ENCODE data around the gene JAG1.

The JAG1 gene

GRCh38 chr20:10596710-10597121 lies 77.1 kb downstream of the JAG1 start:
- H3K36me3 ChIP-seq (ENCODE audit: control insufficient read depth, low read length): 0 out of 2 replicates have a peak, but pooled peaks cover 5% of the 10 kb centered on the region
- H3K9me3 ChIP-seq (ENCODE audit: control insufficient read depth, insufficient read depth, low read length): no peaks in the 10 kb centered on the region
- H3K27ac ChIP-seq (ENCODE audit: low read depth, low read length): no peak overlapping the region
- no peaks in the 10 kb centered on the region for H4K20me1 ChIP-seq (ENCODE audit: control insufficient read depth, insufficient read depth, low read depth, low read length)
- H3K79me2 ChIP-seq (ENCODE audit: control insufficient read depth, low read length): no peaks in the 10 kb centered on the region
- H3K4me2 ChIP-seq (ENCODE audit: low read length): no peak overlapping the region
- no peak overlapping the region for H3K4me3 ChIP-seq (ENCODE audit: low read length)
- H3K4me1 ChIP-seq (ENCODE audit: control insufficient read depth, low read length): no peaks in the 10 kb centered on the region
- no peaks in the 10 kb centered on the region for H3K27me3 ChIP-seq (ENCODE audit: control insufficient read depth, low read length)
- H3F3A ChIP-seq (ENCODE audit: control insufficient read depth, insufficient read depth): no peaks in the 10 kb centered on the region
- H3K9me2 ChIP-seq (replicated peaks; ENCODE audit: control insufficient read depth, low read length): no peaks in the 10 kb centered on the region
- TF ChIP-seq EZH2phosphoT487 (IDR thresholded peaks at IDR 0.05; ENCODE audit: borderline replicate concordance, low read length) (no peak), CTCF (IDR thresholded peaks at IDR 0.05; ENCODE audit: low read depth, low read length, poor library complexity, severe bottlenecking) (no peak)

- no peak for TF ChIP-seq CTCF (IDR thresholded peaks at IDR 0.05; ENCODE audit: low read depth, low read length, poor library complexity, severe bottlenecking)
- TF ChIP-seq EZH2phosphoT487 (IDR thresholded peaks at IDR 0.05; ENCODE audit: borderline replicate concordance, low read length): no peak
- H4K20me1 ChIP-seq (ENCODE audit: control insufficient read depth, insufficient read depth, low read depth, low read length): no peaks in the 10 kb centered on the region
- 0 out of 2 replicates have a peak, but pooled peaks cover 5% of the 10 kb centered on the region for H3K36me3 ChIP-seq (ENCODE audit: control insufficient read depth, low read length)
- H3K4me3 ChIP-seq (ENCODE audit: low read length): no peak overlapping the region
- no peak overlapping the region for H3K27ac ChIP-seq (ENCODE audit: low read depth, low read length)
- H3K9me2 ChIP-seq (replicated peaks; ENCODE audit: control insufficient read depth, low read length): no peaks in the 10 kb centered on the region
- no peaks in the 10 kb centered on the region for H3K27me3 ChIP-seq (ENCODE audit: control insufficient read depth, low read length)
- H3K4me2 ChIP-seq (ENCODE audit: low read length): no peak overlapping the region
- no peaks in the 10 kb centered on the region for H3K9me3 ChIP-seq (ENCODE audit: control insufficient read depth, insufficient read depth, low read length)
- H3K4me1 ChIP-seq (ENCODE audit: control insufficient read depth, low read length): no peaks in the 10 kb centered on the region
- no peaks in the 10 kb centered on the region for H3K79me2 ChIP-seq (ENCODE audit: control insufficient read depth, low read length)
- no peaks in the 10 kb centered on the region for H3F3A ChIP-seq (ENCODE audit: control insufficient read depth, insufficient read depth)
Observed at GRCh38 chr20:10595985-10596384, 77.8 kb downstream of the JAG1 start.

- Histone ChIP-seq H3K9me2 (replicated peaks; ENCODE audit: control insufficient read depth, low read length) (no peaks in the 10 kb centered on the region), H3K27ac (ENCODE audit: low read depth, low read length) (no peak overlapping the region), H3K4me1 (ENCODE audit: control insufficient read depth, low read length) (no peaks in the 10 kb centered on the region), H3K9me3 (ENCODE audit: control insufficient read depth, insufficient read depth, low read length) (no peaks in the 10 kb centered on the region), H3K4me2 (ENCODE audit: low read length) (no peak overlapping the region), H3K4me3 (ENCODE audit: low read length) (no peak overlapping the region), H3K27me3 (ENCODE audit: control insufficient read depth, low read length) (no peaks in the 10 kb centered on the region), H3K36me3 (ENCODE audit: control insufficient read depth, low read length) (0 out of 2 replicates have a peak, but pooled peaks cover 3% of the 10 kb centered on the region), H3F3A (ENCODE audit: control insufficient read depth, insufficient read depth) (no peaks in the 10 kb centered on the region), H3K79me2 (ENCODE audit: control insufficient read depth, low read length) (no peaks in the 10 kb centered on the region), H4K20me1 (ENCODE audit: control insufficient read depth, insufficient read depth, low read depth, low read length) (no peaks in the 10 kb centered on the region)
- no peak for TF ChIP-seq CTCF (IDR thresholded peaks at IDR 0.05; ENCODE audit: low read depth, low read length, poor library complexity, severe bottlenecking)
- no peak for TF ChIP-seq EZH2phosphoT487 (IDR thresholded peaks at IDR 0.05; ENCODE audit: borderline replicate concordance, low read length)
Observed at GRCh38 chr20:10595266-10595665, 78.5 kb downstream of the JAG1 start.

Data from DOHH2 (cell line).